HepG2 (cell line): ENCODE data around the gene EDN2. TPM values are rescaled to one million over a fixed set of nuclear protein-coding genes. Genes with fewer than 3 reads are reported as not detected.

Source experiments
- ATAC-seq: fragments of 200-7000 bp; cut with Tn5 transposase; 3 replicates; pipeline ENCODE4 v1.9.1; 2020; ENCODE audit warnings: mild to moderate bottlenecking, moderate library complexity
- BruUV-seq: library from RNA; stranded (reverse); fragments of 400-500 nt; replicated peaks from 2 replicates; lab custom pipeline; 2021; lab: Mats Ljungman, UMichigan
- CTCF ChIA-PET: fragments of 300-600 bp; formaldehyde crosslinking; extraction: SDS; loops from one replicate; lab custom pipeline; 2021; ENCODE audit warnings: low total read pairs, inconsistent platforms, low intra/inter-chr PET ratio; lab: Yijun Ruan, JAX
- POLR2A ChIA-PET: fragments of 350-600 bp; sonication (Branson Sonifier 250); formaldehyde crosslinking; loops from one replicate; lab custom pipeline; 2020; ENCODE audit warnings: antibody characterized with exemption, inconsistent platforms; lab: Yijun Ruan, JAX
- DNase-seq: peaks from one replicate; pipeline ENCODE4 v3.0.0-alpha.2; 2015; ENCODE audit warnings: low spot score
- FAIRE-seq: peaks from 3 replicates; lab custom pipeline; 2011; peaks lifted over from hg19 to GRCh38; lab: Jason Lieb, UNC
- H2AFZ ChIP-seq: one replicate; pipeline ENCODE4 v1.6.1; 2011; ENCODE audit warnings: low read length, inconsistent platforms
- H3K27ac ChIP-seq: fragments of 300-600 bp; 3 replicates; pipeline ENCODE4 v1.8.0; 2011; ENCODE audit warnings: mixed run types, mild to moderate bottlenecking, mixed read lengths, low read length, inconsistent platforms; ENCODE audit not compliant: insufficient read depth; ENCODE audit errors: extremely low read length
- H3K27me3 ChIP-seq, 2 experiments: fragments of 200-600 bp in 1 of 2; 2 replicates in 1 of 2; 3 replicates in 1 of 2; pipeline versions ENCODE4 v1.6.0 to v1.8.0; 2011; ENCODE audit warnings: low read length in 2 of 2, mild to moderate bottlenecking in 2 of 2, moderate library complexity in 2 of 2, inconsistent platforms in 1 of 2; ENCODE audit not compliant: insufficient read depth in 2 of 2, control insufficient read depth in 1 of 2
- H3K36me3 ChIP-seq, 2 experiments: fragments of 200-600 bp in 1 of 2; replicated peaks in 1 of 2; 2 replicates in 1 of 2; 3 replicates in 1 of 2; pipeline versions ENCODE4 v1.5.1 to v1.8.0; 2011; ENCODE audit warnings: low read length in 2 of 2, inconsistent platforms in 1 of 2; ENCODE audit not compliant: insufficient read depth in 2 of 2, control insufficient read depth in 1 of 2
- H3K4me1 ChIP-seq: 2 replicates; pipeline ENCODE4 v1.5.1; 2012; ENCODE audit warnings: low read length, inconsistent platforms; ENCODE audit not compliant: insufficient read depth
- H3K4me2 ChIP-seq: 2 replicates; pipeline ENCODE4 v1.6.0; 2011; ENCODE audit warnings: low read depth, low read length, inconsistent platforms
- H3K4me3 ChIP-seq, 3 experiments: fragments of 200-600 bp in 1 of 3; sonication (generic), shearing (Covaris generic) in 1 of 3; replicated peaks in 1 of 3; 2 replicates each; pipeline ENCODE4 v1.5.1; 2011 to 2016; ENCODE audit warnings: low read length in 3 of 3, inconsistent platforms in 2 of 3, low read depth in 2 of 3, mild to moderate bottlenecking in 2 of 3, control low read depth in 1 of 3, mixed read lengths in 1 of 3; ENCODE audit not compliant: insufficient read depth in 1 of 3
- H3K79me2 ChIP-seq: one replicate; pipeline ENCODE4 v1.6.1; 2011; ENCODE audit warnings: low read length, inconsistent platforms; ENCODE audit not compliant: insufficient read depth
- H3K9ac ChIP-seq: 2 replicates; pipeline ENCODE4 v1.6.0; 2011; ENCODE audit warnings: mild to moderate bottlenecking, low read depth, low read length, inconsistent platforms; ENCODE audit not compliant: insufficient read depth
- H3K9me3 ChIP-seq: 2 replicates; pipeline ENCODE4 v1.5.1; 2012; ENCODE audit warnings: mild to moderate bottlenecking, low read length
- H4K20me1 ChIP-seq: 2 replicates; pipeline ENCODE4 v1.6.0; 2011; ENCODE audit warnings: inconsistent platforms, mild to moderate bottlenecking, low read length, moderate library complexity; ENCODE audit not compliant: insufficient read depth
- MAFF ChIP-seq: IDR thresholded peaks from 2 replicates; pipeline ENCODE4 v1.6.1; 2011; ENCODE audit warnings: low read depth, low read length, improper control_type of control experiment
- TIGD3 ChIP-seq: sonication (generic); formaldehyde crosslinking; IDR thresholded peaks from 2 replicates; pipeline ENCODE4 v1.5.1; 2020; ENCODE audit warnings: mild to moderate bottlenecking, missing genetic modification reagents, borderline replicate concordance
- ZFP62 ChIP-seq: sonication (generic); formaldehyde crosslinking; IDR thresholded peaks from 2 replicates; pipeline ENCODE4 v1.4.0; 2020; ENCODE audit warnings: missing genetic modification reagents
- ZMYM4 ChIP-seq: sonication (generic); formaldehyde crosslinking; IDR thresholded peaks from 2 replicates; pipeline ENCODE4 v1.8.1; 2023; ENCODE audit warnings: mild to moderate bottlenecking, missing genetic modification reagents
- ZNF136 ChIP-seq: sonication (generic); formaldehyde crosslinking; IDR thresholded peaks from 2 replicates; pipeline ENCODE4 v1.8.1; 2022; ENCODE audit warnings: low read depth, mild to moderate bottlenecking, moderate library complexity, missing genetic modification reagents
- WGBS: methylation state at CpG from one replicate; pipeline ENCODE4 v1.1.6; 2017; ENCODE audit warnings: low lambda C conversion rate; 5-methylcytosine and 5-hydroxymethylcytosine counted together
- in situ Hi-C: cut with HindIII; loops from 2 replicates; pipeline ENCODE4 v1.10.0; 2017; ENCODE audit warnings: low pct_unique_long_range_greater_than_20kb; ENCODE audit not compliant: extremely low pct_ligation_motif_present
- intact Hi-C: fragments of 100-400 bp; cut with micrococcal nuclease; formaldehyde crosslinking; loops from one replicate; pipeline ENCODE4 v1.10.0; 2022; ENCODE audit not compliant: unreplicated experiment
- polyA plus RNA-seq, 8 experiments: library from polyadenylated mRNA; depleted of rRNA in 3 of 8; stranded (reverse) in 7 of 8; unstranded in 1 of 8; fragments of >200 nt; fragmentation: Illumina TruSeq in 4 of 8; extraction: Trizol in 4 of 8; gene quantifications; 2 replicates each; pipeline versions ENCODE4 v1.2.1 to v1.2.3, GENCODE V29; 2011 to 2016; ENCODE audit warnings: low read depth in 4 of 8, missing spikeins in 1 of 8, mixed read lengths in 1 of 8; ENCODE audit not compliant: insufficient read depth in 1 of 8
- total RNA-seq, 5 experiments: library from RNA; depleted of rRNA; stranded (reverse); fragments of >200 nt; fragmentation: Illumina TruSeq; extraction: Trizol; gene quantifications; 2 replicates each; pipeline ENCODE4 v1.2.3, GENCODE V29; 2016; ENCODE audit warnings: low read depth in 1 of 5
- TF ChIP-seq, protein P1 (sequence below): sonication (generic); formaldehyde crosslinking; IDR thresholded peaks from 2 replicates; pipeline ENCODE4 v1.4.0; 2020; ENCODE audit warnings: mild to moderate bottlenecking, missing genetic modification reagents
- TF ChIP-seq, protein P2 (sequence below): sonication (generic); formaldehyde crosslinking; IDR thresholded peaks from 2 replicates; pipeline ENCODE4 v1.4.0; 2020; ENCODE audit warnings: missing genetic modification reagents

The EDN2 gene
- total and polyA plus RNA-seq, 2 of the 13 experiments (the other 11 are each of a cell fraction or from before 2014, with no cell fraction given): not detected

GRCh38 chr1:41437011-41437355 is 47.5 kb downstream of the EDN2 start (continued):
- TF ChIP-seq TIGD3: no peak
- TF ChIP-seq MAFF: no peak
- TF ChIP-seq ZNF136 (CRISPR knock-in tag): no peak
- TF ChIP-seq, protein P1, sequence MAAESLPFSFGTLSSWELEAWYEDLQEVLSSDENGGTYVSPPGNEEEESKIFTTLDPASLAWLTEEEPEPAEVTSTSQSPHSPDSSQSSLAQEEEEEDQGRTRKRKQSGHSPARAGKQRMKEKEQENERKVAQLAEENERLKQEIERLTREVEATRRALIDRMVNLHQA: no peak

- Histone ChIP-seq H3K27ac (no peak overlapping the region), H3K36me3 (no peaks in the 10 kb centered on the region), H2AFZ (no peak overlapping the region), H3K9me3 (no peaks in the 10 kb centered on the region), H3K79me2 (no peaks in the 10 kb centered on the region), H3K4me3 (no peak overlapping the region), H4K20me1 (no peaks in the 10 kb centered on the region), H3K9ac (no peak overlapping the region), H3K4me1 (peaks cover 4% of the 10 kb centered on the region; the same call in 1 of the 2 replicates), H3K4me2 (no peak overlapping the region), H3K27me3 (peaks cover 0 to 8% of the 10 kb centered on the region in 2 experiments; a peak in 3 of 5 replicates)
- BruUV-seq: no TSS peak
- TF ChIP-seq, protein P2, sequence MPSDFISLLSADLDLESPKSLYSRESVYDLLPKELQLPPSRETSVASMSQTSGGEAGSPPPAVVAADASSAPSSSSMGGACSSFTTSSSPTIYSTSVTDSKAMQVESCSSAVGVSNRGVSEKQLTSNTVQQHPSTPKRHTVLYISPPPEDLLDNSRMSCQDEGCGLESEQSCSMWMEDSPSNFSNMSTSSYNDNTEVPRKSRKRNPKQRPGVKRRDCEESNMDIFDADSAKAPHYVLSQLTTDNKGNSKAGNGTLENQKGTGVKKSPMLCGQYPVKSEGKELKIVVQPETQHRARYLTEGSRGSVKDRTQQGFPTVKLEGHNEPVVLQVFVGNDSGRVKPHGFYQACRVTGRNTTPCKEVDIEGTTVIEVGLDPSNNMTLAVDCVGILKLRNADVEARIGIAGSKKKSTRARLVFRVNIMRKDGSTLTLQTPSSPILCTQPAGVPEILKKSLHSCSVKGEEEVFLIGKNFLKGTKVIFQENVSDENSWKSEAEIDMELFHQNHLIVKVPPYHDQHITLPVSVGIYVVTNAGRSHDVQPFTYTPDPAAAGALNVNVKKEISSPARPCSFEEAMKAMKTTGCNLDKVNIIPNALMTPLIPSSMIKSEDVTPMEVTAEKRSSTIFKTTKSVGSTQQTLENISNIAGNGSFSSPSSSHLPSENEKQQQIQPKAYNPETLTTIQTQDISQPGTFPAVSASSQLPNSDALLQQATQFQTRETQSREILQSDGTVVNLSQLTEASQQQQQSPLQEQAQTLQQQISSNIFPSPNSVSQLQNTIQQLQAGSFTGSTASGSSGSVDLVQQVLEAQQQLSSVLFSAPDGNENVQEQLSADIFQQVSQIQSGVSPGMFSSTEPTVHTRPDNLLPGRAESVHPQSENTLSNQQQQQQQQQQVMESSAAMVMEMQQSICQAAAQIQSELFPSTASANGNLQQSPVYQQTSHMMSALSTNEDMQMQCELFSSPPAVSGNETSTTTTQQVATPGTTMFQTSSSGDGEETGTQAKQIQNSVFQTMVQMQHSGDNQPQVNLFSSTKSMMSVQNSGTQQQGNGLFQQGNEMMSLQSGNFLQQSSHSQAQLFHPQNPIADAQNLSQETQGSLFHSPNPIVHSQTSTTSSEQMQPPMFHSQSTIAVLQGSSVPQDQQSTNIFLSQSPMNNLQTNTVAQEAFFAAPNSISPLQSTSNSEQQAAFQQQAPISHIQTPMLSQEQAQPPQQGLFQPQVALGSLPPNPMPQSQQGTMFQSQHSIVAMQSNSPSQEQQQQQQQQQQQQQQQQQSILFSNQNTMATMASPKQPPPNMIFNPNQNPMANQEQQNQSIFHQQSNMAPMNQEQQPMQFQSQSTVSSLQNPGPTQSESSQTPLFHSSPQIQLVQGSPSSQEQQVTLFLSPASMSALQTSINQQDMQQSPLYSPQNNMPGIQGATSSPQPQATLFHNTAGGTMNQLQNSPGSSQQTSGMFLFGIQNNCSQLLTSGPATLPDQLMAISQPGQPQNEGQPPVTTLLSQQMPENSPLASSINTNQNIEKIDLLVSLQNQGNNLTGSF: no peak
- TF ChIP-seq ZMYM4: no peak
- TF ChIP-seq ZFP62 (CRISPR knock-in tag): no peak
- ATAC-seq (no peak), FAIRE-seq (no peak), DNase-seq (no peak)
- intact Hi-C loops: no loop called here
- 24% methylated on average over 5 of the region's 5 CpGs for WGBS
- in situ Hi-C loops: no loop called here
- CTCF ChIA-PET: no interaction called here
- POLR2A ChIA-PET: no interaction called here
Observed at GRCh38 chr1:41436281-41437010, 48.0 kb downstream of the EDN2 start.
